Fibroblast of mammary gland (primary cell): ENCODE results near the gene LDLRAP1.

Experiments
- DNase-seq: peaks from one replicate; pipeline ENCODE4 v3.0.0-alpha.2; 2010; ENCODE audit warnings: low read depth
- H3K4me3 ChIP-seq: 2 replicates; pipeline ENCODE4 v1.5.1; 2011; ENCODE audit warnings: low read depth, mild to moderate bottlenecking, low read length, moderate library complexity; ENCODE audit not compliant: control insufficient read depth
- CTCF ChIP-seq: conservative IDR thresholded peaks from 2 replicates; pipeline ENCODE4 v1.5.1; 2011; ENCODE audit warnings: low read depth, low read length, inconsistent platforms; ENCODE audit not compliant: control insufficient read depth, insufficient read depth

Gene LDLRAP1

GRCh38 chr1:25524568-25525360 lies 18.6 kb upstream of the LDLRAP1 start:
- no peak for TF ChIP-seq CTCF
- peak; percentile 12 for DNase-seq
- H3K4me3 ChIP-seq = no peak overlapping the region

GRCh38 chr1:25525361-25525688 lies 18.1 kb upstream of the LDLRAP1 start:
- no peak for TF ChIP-seq CTCF
- no peak for DNase-seq
- H3K4me3 ChIP-seq = no peak overlapping the region

- DNase-seq = no peak
- no peak for TF ChIP-seq CTCF
- no peak overlapping the region for H3K4me3 ChIP-seq
Measured at GRCh38 chr1:25526753-25527152, 16.7 kb upstream of the LDLRAP1 start.

DNA sequence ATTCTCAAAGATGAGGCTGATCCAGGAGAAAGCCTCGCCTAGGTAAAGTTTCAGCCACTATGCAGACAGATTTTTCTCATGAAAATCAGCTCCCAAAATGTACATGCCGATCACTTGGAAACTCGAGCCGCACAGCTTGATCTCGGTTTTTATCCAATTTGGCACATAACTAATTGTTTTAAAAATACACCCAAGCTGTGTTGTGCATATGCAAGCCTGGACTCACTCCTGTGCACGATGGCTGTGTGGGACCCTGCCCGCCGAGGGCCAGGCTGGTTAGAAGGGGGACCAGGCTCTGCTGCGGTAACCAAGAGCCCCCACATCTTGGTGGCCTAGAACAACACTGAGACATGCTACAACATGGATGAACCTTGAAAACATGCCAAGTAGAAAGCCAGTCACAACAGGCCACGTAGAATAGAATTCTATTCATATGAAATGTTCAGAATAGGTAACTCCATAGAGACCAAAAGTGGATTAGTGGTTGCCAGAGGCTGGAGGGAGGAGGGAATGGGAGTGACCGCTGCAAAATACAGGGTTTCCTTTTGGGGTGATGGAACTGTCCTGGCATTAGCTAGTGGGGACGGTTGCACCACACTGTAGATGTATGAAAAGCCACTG lies 16.1 kb upstream of the LDLRAP1 start:
- TF ChIP-seq CTCF = no peak
- no peak for DNase-seq
- no peak overlapping the region for H3K4me3 ChIP-seq

DNA sequence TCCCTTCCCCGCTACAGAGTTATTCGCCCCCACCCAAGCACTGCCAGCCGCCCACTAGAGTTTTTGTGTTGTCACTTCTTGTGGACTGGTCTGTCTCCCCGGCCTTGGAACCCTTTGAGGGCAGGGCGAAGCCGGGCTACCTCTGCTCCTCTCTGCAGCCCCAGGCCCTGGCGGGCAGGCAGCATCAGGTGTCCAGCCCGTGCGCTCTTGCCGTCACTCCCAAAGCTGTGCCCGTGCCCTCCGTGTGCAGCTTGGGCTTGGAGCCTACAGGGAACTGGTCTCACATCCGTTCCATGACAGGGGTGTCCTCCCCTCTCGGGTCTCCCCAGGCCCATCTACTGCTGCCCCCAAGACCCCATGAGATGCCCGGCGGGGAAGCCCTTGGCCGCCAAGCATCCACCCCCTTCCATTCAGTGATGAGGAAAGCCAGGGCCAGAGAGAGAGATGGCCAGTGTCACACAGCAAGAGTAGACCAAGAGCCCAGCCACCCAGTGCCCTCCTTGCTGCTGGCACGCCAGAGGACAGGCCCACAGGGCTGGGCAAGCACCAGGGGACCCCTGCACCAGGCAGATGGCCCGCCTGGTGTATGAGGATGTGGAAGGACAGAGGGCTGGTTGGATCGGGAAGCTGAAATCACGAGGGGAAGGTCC lies 15.3 kb upstream of the LDLRAP1 start:
- no peak overlapping the region for H3K4me3 ChIP-seq
- no peak for DNase-seq
- no peak for TF ChIP-seq CTCF

GRCh38 chr1:25528881-25529517 lies 14.4 kb upstream of the LDLRAP1 start:
- no peak overlapping the region for H3K4me3 ChIP-seq
- DNase-seq = no peak
- TF ChIP-seq CTCF = no peak
